Progenitor cell of endocrine pancreas (in vitro differentiated cells): ENCODE results near the gene COL23A1. TPM values are rescaled to one million over a fixed set of nuclear protein-coding genes. Genes with fewer than 3 reads are reported as not detected.
A peak's percentile ranks its signal among the peaks of the same experiment; 100 is the strongest.

Source experiments
- DNase-seq: peaks from one replicate; pipeline ENCODE4 v3.0.0; 2021; ENCODE audit warnings: low spot score; ENCODE audit not compliant: unreplicated experiment
- H3K27ac Mint-ChIP-seq: 2 replicates; pipeline ENCODE4 v1.8.0; 2021; ENCODE audit warnings: mild to moderate bottlenecking, moderate library complexity, mixed read lengths
- H3K27me3 Mint-ChIP-seq: 2 replicates; pipeline ENCODE4 v1.8.0; 2021; ENCODE audit warnings: mixed read lengths
- H3K36me3 Mint-ChIP-seq: 2 replicates; pipeline ENCODE4 v1.8.0; 2022; ENCODE audit warnings: mixed read lengths; ENCODE audit not compliant: insufficient read depth
- H3K4me1 Mint-ChIP-seq: 2 replicates; pipeline ENCODE4 v1.8.0; 2021; ENCODE audit warnings: low read depth, mixed read lengths
- H3K4me3 Mint-ChIP-seq: 2 replicates; pipeline ENCODE4 v1.8.0; 2021; ENCODE audit warnings: low read depth, mild to moderate bottlenecking, moderate library complexity, mixed read lengths
- H3K9me3 Mint-ChIP-seq: 2 replicates; pipeline ENCODE4 v1.8.0; 2021; ENCODE audit warnings: low read depth, mixed read lengths
- CTCF ChIP-seq: fragments of 200-600 bp; sonication (generic); IDR thresholded peaks from one replicate; pipeline ENCODE4 v1.5.0; 2021; ENCODE audit warnings: antibody characterized with exemption, mild to moderate bottlenecking; ENCODE audit not compliant: unreplicated experiment
- total RNA-seq: library from RNA; stranded (reverse); gene quantifications from 2 replicates; pipeline ENCODE4 v1.2.1, GENCODE V29; 2021

The COL23A1 gene
- total RNA-seq, 1 donor from 2014 or later: 0.36 TPM

GRCh38 chr5:178292826-178293205, 297.4 kb downstream of the COL23A1 start:
- Mint-ChIP-seq H3K27ac (no peak overlapping the region), H3K4me1 (no peaks in the 10 kb centered on the region), H3K36me3 (no peaks in the 10 kb centered on the region), H3K4me3 (no peak overlapping the region), H3K27me3 (peaks cover 29% of the 10 kb centered on the region), H3K9me3 (no peaks in the 10 kb centered on the region)
- no peak for DNase-seq
- TF ChIP-seq CTCF: no peak

GRCh38 chr5:178291969-178292825, 298.0 kb downstream of the COL23A1 start:
- H3K4me1 Mint-ChIP-seq: no peaks in the 10 kb centered on the region
- no peaks in the 10 kb centered on the region for H3K36me3 Mint-ChIP-seq
- no peak for DNase-seq
- no peaks in the 10 kb centered on the region for H3K9me3 Mint-ChIP-seq
- TF ChIP-seq CTCF: no peak
- H3K27me3 Mint-ChIP-seq: peaks cover 32% of the 10 kb centered on the region
- no peak overlapping the region for H3K4me3 Mint-ChIP-seq
- H3K27ac Mint-ChIP-seq: no peak overlapping the region

- H3K4me3 Mint-ChIP-seq: no peak overlapping the region
- H3K27ac Mint-ChIP-seq: peak overlapping the region; percentile 23
- DNase-seq: no peak
- H3K36me3 Mint-ChIP-seq: no peaks in the 10 kb centered on the region
- H3K9me3 Mint-ChIP-seq: no peaks in the 10 kb centered on the region
- TF ChIP-seq CTCF: no peak
- H3K27me3 Mint-ChIP-seq: peaks cover 32% of the 10 kb centered on the region
- H3K4me1 Mint-ChIP-seq: no peaks in the 10 kb centered on the region
Measured at GRCh38 chr5:178291161-178291561, 299.0 kb downstream of the COL23A1 start.

- Mint-ChIP-seq H3K4me3 (no peak overlapping the region), H3K4me1 (no peaks in the 10 kb centered on the region), H3K36me3 (no peaks in the 10 kb centered on the region), H3K9me3 (no peaks in the 10 kb centered on the region), H3K27ac (no peak overlapping the region), H3K27me3 (peaks cover 32% of the 10 kb centered on the region)
- DNase-seq: no peak
- TF ChIP-seq CTCF: no peak
Measured at GRCh38 chr5:178290376-178290775, 299.8 kb downstream of the COL23A1 start.

GRCh38 chr5:178289438-178289837, 300.8 kb downstream of the COL23A1 start:
- no peak for DNase-seq
- Mint-ChIP-seq H3K27ac (peak overlapping the region; percentile 82), H3K36me3 (no peaks in the 10 kb centered on the region), H3K4me3 (no peak overlapping the region), H3K9me3 (no peaks in the 10 kb centered on the region), H3K27me3 (peaks cover 32% of the 10 kb centered on the region), H3K4me1 (no peaks in the 10 kb centered on the region)
- no peak for TF ChIP-seq CTCF
